GM19025 (cell line): Measurements from ENCODE around the gene FBXO42.
"Not testable (repeated sequence)": the region's sequence is repeated elsewhere in the genome, so short reads cannot be mapped to it uniquely, and the experiment has no call there.

Experiments used
- ATAC-seq: cut with Tn5 transposase; IDR thresholded peaks from one replicate; pipeline ENCODE4 v1.9.1; 2021; ENCODE audit warnings: mild to moderate bottlenecking, low read depth, moderate library complexity; ENCODE audit not compliant: unreplicated experiment

FBXO42 gene

GRCh38 chr1:16246239-16246638 lies 106.0 kb downstream of the FBXO42 start:
- not testable (repeated sequence) for ATAC-seq

- ATAC-seq, result no peak
Observed at GRCh38 chr1:16245476-16246196, 106.6 kb downstream of the FBXO42 start.

GRCh38 chr1:16244650-16245285 lies 107.5 kb downstream of the FBXO42 start:
- no peak for ATAC-seq

DNA sequence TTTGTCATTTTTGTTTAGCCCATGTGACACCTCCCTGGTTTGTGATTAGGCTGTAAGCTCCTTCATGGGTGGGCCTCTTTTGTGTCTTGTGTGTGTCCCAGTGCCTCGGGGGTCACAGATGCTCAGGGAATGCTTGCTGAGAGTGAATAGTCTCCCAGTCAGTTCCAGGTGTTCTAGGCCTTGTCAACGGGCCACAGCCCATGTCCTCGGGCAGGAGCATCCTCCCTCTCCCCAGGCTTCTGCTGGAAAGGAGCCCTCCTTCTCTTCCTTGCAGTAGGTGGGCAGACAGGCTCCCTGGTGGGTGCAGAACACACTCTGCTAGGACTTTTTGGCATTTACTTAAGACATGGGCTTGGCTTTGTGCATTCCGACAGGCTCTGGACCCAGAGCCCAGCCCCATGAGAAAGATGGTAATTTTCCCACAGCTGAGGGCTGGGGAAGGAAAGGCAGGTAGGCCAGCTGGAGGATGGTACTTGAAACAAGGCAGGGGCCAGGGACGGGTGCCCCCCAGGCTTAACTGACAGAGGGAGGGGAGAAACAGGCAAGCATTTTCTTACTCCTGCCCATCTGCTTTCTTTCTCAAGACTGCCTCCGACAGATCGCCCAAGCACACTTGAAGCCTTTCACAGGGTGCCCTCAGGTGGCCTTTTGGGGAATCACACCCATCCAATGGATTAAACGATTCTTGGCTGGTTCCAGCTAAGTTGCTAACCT lies 108.2 kb downstream of the FBXO42 start:
- ATAC-seq, result no peak

GRCh38 chr1:16243215-16243610 lies 109.1 kb downstream of the FBXO42 start:
- no peak for ATAC-seq

DNA sequence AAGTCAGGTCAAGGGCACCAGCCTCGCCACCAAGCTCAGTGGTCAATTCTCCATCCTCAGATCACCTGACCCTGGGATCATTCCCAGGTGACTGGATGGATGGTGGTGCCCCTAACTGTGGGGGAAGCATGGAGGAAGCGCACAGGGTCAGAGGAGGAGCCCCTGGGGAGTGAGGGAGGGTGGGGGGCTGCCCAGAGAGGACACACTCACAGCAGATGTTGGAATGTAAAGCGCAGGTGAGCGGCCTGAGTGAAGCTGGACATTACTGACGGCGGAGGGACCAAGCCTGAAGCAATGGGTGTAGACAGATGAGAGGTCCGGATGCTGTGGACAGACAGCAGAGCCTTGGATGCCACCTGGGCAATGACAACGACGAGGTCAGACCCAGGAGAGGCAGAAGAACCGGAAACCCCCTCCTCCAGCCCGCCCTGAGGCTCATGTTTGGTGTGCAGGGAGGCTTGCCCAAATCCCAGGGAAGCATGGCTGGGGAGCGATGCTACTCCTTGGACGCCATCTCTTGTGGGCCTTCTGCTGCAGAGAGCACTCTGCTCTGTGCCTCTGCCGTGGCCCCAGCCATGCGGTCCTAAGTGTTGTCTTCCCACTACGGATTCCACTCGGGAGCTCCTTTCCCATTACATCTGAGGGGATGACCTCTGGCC lies 109.6 kb downstream of the FBXO42 start:
- no peak for ATAC-seq

GRCh38 chr1:16241221-16241708 lies 111.0 kb downstream of the FBXO42 start:
- no peak for ATAC-seq

DNA sequence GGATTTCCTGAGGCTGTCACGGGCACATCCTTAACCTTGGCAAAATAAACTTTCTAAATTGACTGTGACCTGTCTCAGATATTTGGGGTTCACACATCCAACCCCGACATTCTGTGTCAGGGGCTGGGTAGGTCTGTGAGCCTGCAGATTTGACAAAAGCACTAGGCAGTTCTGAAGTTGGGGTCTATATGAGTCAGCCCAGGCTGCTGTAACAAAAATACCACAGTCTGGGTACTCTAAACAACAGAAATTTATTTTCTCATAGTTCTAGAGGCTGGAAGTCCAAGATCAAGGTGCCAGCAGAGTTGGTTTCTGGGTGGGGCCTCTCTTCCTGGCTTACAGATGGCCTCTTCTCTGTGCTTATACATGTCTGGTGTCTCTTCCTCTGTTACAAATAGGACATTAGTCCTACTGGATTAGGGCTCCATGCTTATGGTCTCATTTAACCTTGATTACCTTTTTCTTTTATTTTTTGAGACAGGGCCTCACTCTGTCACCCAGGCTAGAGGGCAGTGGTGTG lies 112.2 kb downstream of the FBXO42 start:
- no peak for ATAC-seq

DNA sequence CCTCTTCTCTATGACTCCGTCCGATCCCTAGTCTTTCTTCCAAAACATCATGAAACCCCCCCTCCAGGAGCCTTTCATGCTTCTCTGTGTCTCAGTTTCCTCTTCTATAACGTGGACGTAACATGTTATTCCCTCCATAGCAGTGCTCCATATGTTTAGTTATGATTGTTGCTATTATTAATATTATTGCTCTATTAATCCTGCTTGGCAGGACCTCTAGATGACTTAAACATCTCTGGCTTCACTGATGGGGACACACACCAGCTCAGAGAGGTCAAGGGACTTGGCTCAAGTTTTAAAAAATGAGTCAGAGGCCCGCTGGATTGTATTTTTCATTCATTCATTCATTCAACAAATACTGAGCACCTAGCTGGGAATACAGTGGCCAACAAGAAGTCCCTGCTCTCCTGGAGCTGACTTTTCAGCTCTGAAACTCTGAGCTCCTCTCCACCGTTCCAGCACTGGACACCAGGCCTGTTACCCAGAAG lies 114.9 kb downstream of the FBXO42 start:
- ATAC-seq, result no peak

GRCh38 chr1:16236511-16237342 lies 115.6 kb downstream of the FBXO42 start, which contains the start of gene CPLANE2:
Gene CPLANE2, minus strand, starts transcription at chr1:16237183. Its CDS starts 441 bp downstream, at chr1:16236742.
- peak; percentile 74 for ATAC-seq

- peak; percentile 35 for ATAC-seq
Observed at GRCh38 chr1:16235944-16236510, 116.3 kb downstream of the FBXO42 start.

- ATAC-seq, result no peak
Observed at GRCh38 chr1:16235347-16235746, 116.9 kb downstream of the FBXO42 start.

GRCh38 chr1:16233431-16233830 lies 118.8 kb downstream of the FBXO42 start:
- ATAC-seq, result no peak

- ATAC-seq, result no peak
Observed at GRCh38 chr1:16232316-16232710, 120.0 kb downstream of the FBXO42 start.

GRCh38 chr1:16231331-16232315 lies 120.7 kb downstream of the FBXO42 start:
- ATAC-seq, result no peak

DNA sequence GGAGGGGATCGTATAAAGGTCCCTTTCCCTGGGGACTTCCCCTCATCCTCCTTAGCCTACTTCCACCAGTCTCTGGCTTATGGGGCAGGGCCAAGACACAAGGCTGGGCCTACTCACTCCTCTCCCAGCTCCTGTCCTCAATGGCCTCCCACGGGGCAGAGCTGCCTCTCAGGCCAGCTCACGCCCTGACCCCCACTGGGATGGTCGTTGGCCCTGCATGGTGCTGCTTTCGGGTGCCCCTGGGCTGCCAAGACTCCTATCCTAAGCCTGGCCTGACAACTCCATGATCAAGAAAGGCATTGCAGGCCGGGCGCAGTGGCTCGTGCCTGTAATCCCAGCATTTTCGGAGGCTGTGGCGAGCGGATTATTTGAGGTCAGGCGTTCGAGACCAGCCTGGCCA lies 121.5 kb downstream of the FBXO42 start:
- no peak for ATAC-seq

DNA sequence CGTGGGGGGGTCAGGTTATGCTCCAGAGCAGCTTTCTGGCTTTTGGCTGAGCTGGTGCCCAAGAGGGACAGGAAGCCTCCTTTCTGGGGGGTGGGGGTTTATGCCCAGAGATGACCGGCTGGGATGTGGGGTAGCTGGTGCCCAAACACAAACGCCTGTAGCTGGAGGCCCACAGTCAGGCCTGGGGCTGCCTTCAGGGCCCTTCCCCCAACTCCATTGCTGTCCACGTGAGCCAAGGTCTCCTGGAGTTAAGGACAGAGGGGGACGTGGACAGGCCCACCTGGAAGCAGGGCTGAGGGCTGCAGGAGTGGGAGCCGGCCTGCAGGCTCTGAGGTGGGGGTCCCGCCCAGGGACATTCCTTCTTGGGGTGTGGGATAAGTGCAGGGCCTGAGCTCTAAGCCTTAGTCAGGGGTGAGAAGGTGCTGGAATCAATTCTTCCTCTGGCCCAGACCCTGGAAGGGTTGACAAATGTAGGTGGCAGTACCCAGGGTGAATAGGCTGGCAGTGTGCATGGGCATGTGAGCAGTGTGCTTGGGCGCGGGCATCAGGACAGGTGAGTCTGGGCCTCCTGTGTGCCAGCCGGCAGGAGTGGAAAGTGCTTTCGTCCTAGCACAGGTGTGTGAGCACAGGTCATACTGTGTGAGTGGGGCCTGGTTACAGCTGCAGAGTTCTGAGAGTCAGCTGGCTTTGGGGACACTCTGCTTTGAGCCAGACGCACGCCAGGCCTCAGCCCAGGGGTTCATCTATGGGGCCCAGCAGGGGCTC lies 122.1 kb downstream of the FBXO42 start:
- ATAC-seq, result no peak
